ACC112 (cell line): ENCODE results near the gene ANKHD1.

Experiments used
- H2AFZ ChIP-seq: fragments of 200-600 bp; sonication (generic); one replicate; pipeline ENCODE4 v1.6.0; 2017; ENCODE audit warnings: antibody characterized with exemption, low read length; ENCODE audit not compliant: unreplicated experiment
- H3K27ac ChIP-seq: fragments of 200-600 bp; sonication (generic); 2 replicates; pipeline ENCODE4 v1.5.1; 2014; ENCODE audit warnings: low read depth, mild to moderate bottlenecking, antibody characterized with exemption, low read length, moderate library complexity
- H3K27me3 ChIP-seq: fragments of 200-600 bp; sonication (generic); 2 replicates; pipeline ENCODE4 v1.6.1; 2014; ENCODE audit warnings: mild to moderate bottlenecking, antibody characterized with exemption, low read length, moderate library complexity, mixed read lengths; ENCODE audit not compliant: insufficient read depth
- H3K36me3 ChIP-seq: fragments of 200-600 bp; sonication (generic); 2 replicates; pipeline ENCODE4 v1.6.1; 2016; ENCODE audit warnings: mild to moderate bottlenecking, antibody characterized with exemption, low read length, moderate library complexity, mixed read lengths; ENCODE audit not compliant: insufficient read depth
- H3K4me1 ChIP-seq: fragments of 200-600 bp; sonication (generic); one replicate; pipeline ENCODE4 v1.6.1; 2016; ENCODE audit warnings: low read length, mixed read lengths; ENCODE audit not compliant: insufficient read depth, unreplicated experiment, control insufficient read depth
- H3K4me3 ChIP-seq: fragments of 200-600 bp; sonication (generic); 2 replicates; pipeline ENCODE4 v1.5.1; 2014; ENCODE audit warnings: mild to moderate bottlenecking, low read depth, low read length
- H3K79me2 ChIP-seq: fragments of 200-600 bp; sonication (generic); one replicate; pipeline ENCODE4 v1.6.0; 2016; ENCODE audit warnings: low read length; ENCODE audit not compliant: control insufficient read depth, unreplicated experiment, insufficient read depth

Gene ANKHD1

GRCh38 chr5:140564196-140565023 lies 162.8 kb downstream of the ANKHD1 start, which contains the start of the genes APBB3 and SLC35A4:
Gene APBB3, minus strand, starts transcription at chr5:140564598. Its CDS starts 353 bp downstream, at chr5:140564245.
Gene SLC35A4, plus strand, starts transcription at chr5:140564828. Its CDS starts 2,342 bp downstream, at chr5:140567170.
- H3K4me1 ChIP-seq: peaks cover 24% of the 10 kb centered on the region
- peak within 1 kb of the TSS; percentile 76 for H2AFZ ChIP-seq
- peaks cover 39% of the 10 kb centered on the region for H3K79me2 ChIP-seq
- peak within 1 kb of the TSS; percentile 79 for H3K27ac ChIP-seq
- peak within 1 kb of the TSS; percentile 94 for H3K4me3 ChIP-seq
- no peaks in the 10 kb centered on the region for H3K36me3 ChIP-seq
- no peaks in the 10 kb centered on the region for H3K27me3 ChIP-seq

GRCh38 chr5:140565024-140565779 lies 163.6 kb downstream of the ANKHD1 start:
- Histone ChIP-seq H2AFZ (peak overlapping the region; percentile 76), H3K36me3 (no peaks in the 10 kb centered on the region), H3K27me3 (no peaks in the 10 kb centered on the region), H3K27ac (peak overlapping the region; percentile 79), H3K79me2 (peaks cover 39% of the 10 kb centered on the region), H3K4me1 (peaks cover 24% of the 10 kb centered on the region), H3K4me3 (peak overlapping the region; percentile 94)

- H3K79me2 ChIP-seq: peaks cover 39% of the 10 kb centered on the region
- H2AFZ ChIP-seq: peak overlapping the region; percentile 76
- peaks cover 24% of the 10 kb centered on the region for H3K4me1 ChIP-seq
- peak overlapping the region; percentile 94 for H3K4me3 ChIP-seq
- H3K27ac ChIP-seq: peak overlapping the region; percentile 79; the same call in 1 of the 2 replicates
- H3K27me3 ChIP-seq: no peaks in the 10 kb centered on the region
- no peaks in the 10 kb centered on the region for H3K36me3 ChIP-seq
Measured at GRCh38 chr5:140565780-140566095, 164.1 kb downstream of the ANKHD1 start.

GRCh38 chr5:140566665-140567064 lies 165.0 kb downstream of the ANKHD1 start:
- H3K27ac ChIP-seq: no peak overlapping the region
- peaks cover 39% of the 10 kb centered on the region for H3K79me2 ChIP-seq
- H3K4me3 ChIP-seq: peak overlapping the region; percentile 94; the same call in 1 of the 2 replicates
- peaks cover 24% of the 10 kb centered on the region for H3K4me1 ChIP-seq
- H3K36me3 ChIP-seq: no peaks in the 10 kb centered on the region
- H2AFZ ChIP-seq: no peak overlapping the region
- no peaks in the 10 kb centered on the region for H3K27me3 ChIP-seq

- Histone ChIP-seq H3K36me3 (no peaks in the 10 kb centered on the region), H2AFZ (no peak overlapping the region), H3K27me3 (no peaks in the 10 kb centered on the region), H3K79me2 (peaks cover 39% of the 10 kb centered on the region), H3K4me3 (no peak overlapping the region), H3K4me1 (peaks cover 24% of the 10 kb centered on the region), H3K27ac (no peak overlapping the region)
Measured at GRCh38 chr5:140567136-140567818, 165.6 kb downstream of the ANKHD1 start.

- no peaks in the 10 kb centered on the region for H3K27me3 ChIP-seq
- H2AFZ ChIP-seq: no peak overlapping the region
- H3K79me2 ChIP-seq: peaks cover 39% of the 10 kb centered on the region
- H3K36me3 ChIP-seq: no peaks in the 10 kb centered on the region
- no peak overlapping the region for H3K27ac ChIP-seq
- H3K4me1 ChIP-seq: peaks cover 24% of the 10 kb centered on the region
- no peak overlapping the region for H3K4me3 ChIP-seq
Measured at GRCh38 chr5:140567871-140568270, 166.2 kb downstream of the ANKHD1 start.

- Histone ChIP-seq H2AFZ (no peak overlapping the region), H3K27ac (peak overlapping the region; percentile 57; the same call in 1 of the 2 replicates), H3K27me3 (no peaks in the 10 kb centered on the region), H3K79me2 (peaks cover 36% of the 10 kb centered on the region), H3K4me1 (peaks cover 19% of the 10 kb centered on the region), H3K36me3 (no peaks in the 10 kb centered on the region), H3K4me3 (no peak overlapping the region)
Measured at GRCh38 chr5:140568443-140569063, 166.9 kb downstream of the ANKHD1 start.

GRCh38 chr5:140569197-140569596 lies 167.6 kb downstream of the ANKHD1 start:
- Histone ChIP-seq H3K4me1 (peaks cover 16% of the 10 kb centered on the region), H3K4me3 (no peak overlapping the region), H3K27ac (peak overlapping the region; percentile 57), H3K36me3 (no peaks in the 10 kb centered on the region), H3K27me3 (no peaks in the 10 kb centered on the region), H2AFZ (no peak overlapping the region), H3K79me2 (peaks cover 34% of the 10 kb centered on the region)

- Histone ChIP-seq H3K4me3 (no peak overlapping the region), H3K27ac (no peak overlapping the region), H3K79me2 (peaks cover 31% of the 10 kb centered on the region), H2AFZ (no peak overlapping the region), H3K36me3 (no peaks in the 10 kb centered on the region), H3K4me1 (peaks cover 16% of the 10 kb centered on the region), H3K27me3 (no peaks in the 10 kb centered on the region)
Measured at GRCh38 chr5:140570058-140570457, 168.4 kb downstream of the ANKHD1 start.

- Histone ChIP-seq H3K79me2 (peaks cover 27% of the 10 kb centered on the region), H3K4me1 (peaks cover 14% of the 10 kb centered on the region), H3K36me3 (no peaks in the 10 kb centered on the region), H3K27ac (no peak overlapping the region), H2AFZ (no peak overlapping the region), H3K4me3 (no peak overlapping the region), H3K27me3 (no peaks in the 10 kb centered on the region)
Measured at GRCh38 chr5:140570488-140570887, 168.9 kb downstream of the ANKHD1 start.
